DND-41 (cell line): ENCODE data around the gene CTBP1.

ENCODE experiments used
- ATAC-seq: fragments of 200-7000 bp; cut with Tn5 transposase; 3 replicates; pipeline ENCODE4 v1.9.1; 2021; ENCODE audit warnings: low read depth; ENCODE audit not compliant: insufficient read depth
- DNase-seq: peaks from one replicate; pipeline ENCODE4 v3.0.0-alpha.2; 2020
- H2AFZ ChIP-seq: 2 replicates; pipeline ENCODE4 v1.6.0; 2012; ENCODE audit warnings: low read depth, low read length
- H3K27ac ChIP-seq: 2 replicates; pipeline ENCODE4 v1.5.1; 2012; ENCODE audit warnings: low read length, inconsistent platforms
- H3K27me3 ChIP-seq: fragments of 200-600 bp; sonication (generic); 2 replicates; pipeline ENCODE4 v1.6.0; 2012; ENCODE audit warnings: low read length, mild to moderate bottlenecking, inconsistent platforms; ENCODE audit not compliant: insufficient read depth, poor library complexity
- H3K36me3 ChIP-seq: 2 replicates; pipeline ENCODE4 v1.5.1; 2012; ENCODE audit warnings: low read length, inconsistent platforms; ENCODE audit not compliant: insufficient read depth
- H3K4me1 ChIP-seq: 2 replicates; pipeline ENCODE4 v1.5.1; 2012; ENCODE audit warnings: mild to moderate bottlenecking, low read length; ENCODE audit not compliant: insufficient read depth
- H3K4me2 ChIP-seq: 2 replicates; pipeline ENCODE4 v1.6.0; 2012; ENCODE audit warnings: mild to moderate bottlenecking, moderate library complexity, low read length, inconsistent platforms; ENCODE audit not compliant: insufficient read depth
- H3K4me3 ChIP-seq, 2 experiments: fragments of 200-600 bp in 1 of 2; shearing (Covaris generic) in 1 of 2; 2 replicates each; pipeline ENCODE4 v1.5.1; 2012 to 2016; ENCODE audit warnings: inconsistent platforms in 2 of 2, low read length in 2 of 2, mild to moderate bottlenecking in 2 of 2, low read depth in 1 of 2, moderate library complexity in 1 of 2
- H3K79me2 ChIP-seq: 2 replicates; pipeline ENCODE4 v1.6.0; 2012; ENCODE audit warnings: low read length, inconsistent platforms; ENCODE audit not compliant: insufficient read depth
- H3K9ac ChIP-seq: 2 replicates; pipeline ENCODE4 v1.6.0; 2012; ENCODE audit warnings: low read depth, mild to moderate bottlenecking, inconsistent platforms, low read length, moderate library complexity
- H3K9me3 ChIP-seq: 2 replicates; pipeline ENCODE4 v1.5.1; 2012; ENCODE audit warnings: low read length, moderate library complexity, mild to moderate bottlenecking, inconsistent platforms; ENCODE audit not compliant: insufficient read depth, severe bottlenecking
- H4K20me1 ChIP-seq: 2 replicates; pipeline ENCODE4 v1.6.0; 2012; ENCODE audit warnings: low read length; ENCODE audit not compliant: insufficient read depth
- EZH2 ChIP-seq: IDR thresholded peaks from 3 replicates; pipeline ENCODE4 v1.6.1; 2012; ENCODE audit warnings: borderline replicate concordance, low read depth, mild to moderate bottlenecking, moderate library complexity, low read length, inconsistent platforms; ENCODE audit not compliant: severe bottlenecking
- TF ChIP-seq, protein P1 (sequence below): IDR thresholded peaks from 2 replicates; pipeline ENCODE4 v1.5.1; 2012; ENCODE audit warnings: borderline replicate concordance, low read length, moderate library complexity, mild to moderate bottlenecking; ENCODE audit not compliant: poor library complexity, severe bottlenecking; ENCODE audit errors: extremely low read depth

Gene CTBP1

DNA sequence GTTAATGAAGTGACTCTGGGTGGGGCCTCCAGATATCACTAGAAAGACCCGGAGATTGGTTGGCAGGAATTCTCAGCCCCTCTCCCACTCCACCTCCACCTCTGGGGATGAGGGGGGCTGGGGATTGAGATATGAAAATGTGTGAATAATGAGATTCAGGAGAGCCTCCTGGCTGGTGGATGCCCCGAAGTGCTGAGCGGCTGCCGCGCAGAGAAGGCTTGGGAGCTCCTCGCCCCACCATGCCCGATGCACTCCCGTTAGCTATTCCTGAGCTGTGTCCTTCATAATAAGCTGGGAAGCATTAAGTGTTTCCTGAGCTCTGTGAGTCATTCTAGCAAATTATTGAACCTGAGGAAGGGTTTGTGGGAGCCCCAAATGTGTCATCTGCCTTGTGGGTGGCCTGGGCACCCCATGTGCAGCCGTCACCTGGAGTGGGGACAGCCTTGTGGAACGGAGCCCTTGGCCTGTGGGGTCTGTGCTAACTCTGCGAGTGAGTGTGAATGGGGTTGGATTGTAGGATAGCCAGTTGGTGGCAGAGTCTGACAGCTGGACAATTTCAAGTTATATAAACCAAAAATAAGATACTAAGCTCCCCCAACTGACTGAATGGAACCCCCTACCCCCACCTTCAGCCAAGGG, 36.3 kb upstream of the CTBP1 start:
- H3K9ac ChIP-seq, result no peak overlapping the region
- H3K4me2 ChIP-seq, result no peak overlapping the region
- no peak overlapping the region for H3K27ac ChIP-seq
- H3K27me3 ChIP-seq, result no peaks in the 10 kb centered on the region
- H3K79me2 ChIP-seq, result peaks cover 13% of the 10 kb centered on the region
- H3K4me3 ChIP-seq, result no peak overlapping the region
- DNase-seq (no peak), ATAC-seq (no peak)
- H3K36me3 ChIP-seq, result no peaks in the 10 kb centered on the region; the same call in 1 of the 2 replicates
- H3K4me1 ChIP-seq, result peaks cover 9% of the 10 kb centered on the region
- peaks cover 13% of the 10 kb centered on the region for H3K9me3 ChIP-seq
- H4K20me1 ChIP-seq, result 0 out of 2 replicates have a peak, but pooled peaks cover under 1% of the 10 kb centered on the region
- TF ChIP-seq EZH2, result no peak
- TF ChIP-seq, protein P1, sequence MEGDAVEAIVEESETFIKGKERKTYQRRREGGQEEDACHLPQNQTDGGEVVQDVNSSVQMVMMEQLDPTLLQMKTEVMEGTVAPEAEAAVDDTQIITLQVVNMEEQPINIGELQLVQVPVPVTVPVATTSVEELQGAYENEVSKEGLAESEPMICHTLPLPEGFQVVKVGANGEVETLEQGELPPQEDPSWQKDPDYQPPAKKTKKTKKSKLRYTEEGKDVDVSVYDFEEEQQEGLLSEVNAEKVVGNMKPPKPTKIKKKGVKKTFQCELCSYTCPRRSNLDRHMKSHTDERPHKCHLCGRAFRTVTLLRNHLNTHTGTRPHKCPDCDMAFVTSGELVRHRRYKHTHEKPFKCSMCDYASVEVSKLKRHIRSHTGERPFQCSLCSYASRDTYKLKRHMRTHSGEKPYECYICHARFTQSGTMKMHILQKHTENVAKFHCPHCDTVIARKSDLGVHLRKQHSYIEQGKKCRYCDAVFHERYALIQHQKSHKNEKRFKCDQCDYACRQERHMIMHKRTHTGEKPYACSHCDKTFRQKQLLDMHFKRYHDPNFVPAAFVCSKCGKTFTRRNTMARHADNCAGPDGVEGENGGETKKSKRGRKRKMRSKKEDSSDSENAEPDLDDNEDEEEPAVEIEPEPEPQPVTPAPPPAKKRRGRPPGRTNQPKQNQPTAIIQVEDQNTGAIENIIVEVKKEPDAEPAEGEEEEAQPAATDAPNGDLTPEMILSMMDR, result no peak
- H2AFZ ChIP-seq, result no peak overlapping the region

DNA sequence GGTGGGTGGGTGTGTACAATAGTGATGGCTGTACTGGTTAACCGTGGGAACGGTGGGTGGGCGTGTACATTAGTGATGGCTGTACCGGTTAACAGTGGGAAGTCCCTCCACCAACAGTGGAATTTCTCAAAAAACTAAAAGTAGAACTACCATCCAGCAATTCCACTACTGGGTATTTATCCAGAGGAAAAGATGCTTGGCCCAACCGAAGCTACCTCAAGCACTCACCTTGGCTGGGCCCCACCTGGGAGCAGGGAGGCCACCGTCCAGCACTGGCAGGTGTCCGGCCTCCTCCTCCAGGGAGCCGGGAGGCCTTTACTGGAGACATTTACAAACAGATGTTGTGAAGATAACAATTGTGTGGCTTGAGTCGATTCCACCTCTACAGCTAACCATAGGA, 34.8 kb upstream of the CTBP1 start:
- Histone ChIP-seq H3K4me2 (no peak overlapping the region), H3K4me3 (no peak overlapping the region), H3K9me3 (peaks cover 13% of the 10 kb centered on the region), H3K27me3 (no peaks in the 10 kb centered on the region), H2AFZ (no peak overlapping the region), H3K4me1 (peaks cover 4% of the 10 kb centered on the region), H3K9ac (no peak overlapping the region), H3K27ac (no peak overlapping the region), H4K20me1 (no peaks in the 10 kb centered on the region), H3K36me3 (no peaks in the 10 kb centered on the region), H3K79me2 (no peaks in the 10 kb centered on the region)
- TF ChIP-seq, protein P1, result no peak
- TF ChIP-seq EZH2, result no peak
- no peak for DNase-seq
- no peak for ATAC-seq

DNA sequence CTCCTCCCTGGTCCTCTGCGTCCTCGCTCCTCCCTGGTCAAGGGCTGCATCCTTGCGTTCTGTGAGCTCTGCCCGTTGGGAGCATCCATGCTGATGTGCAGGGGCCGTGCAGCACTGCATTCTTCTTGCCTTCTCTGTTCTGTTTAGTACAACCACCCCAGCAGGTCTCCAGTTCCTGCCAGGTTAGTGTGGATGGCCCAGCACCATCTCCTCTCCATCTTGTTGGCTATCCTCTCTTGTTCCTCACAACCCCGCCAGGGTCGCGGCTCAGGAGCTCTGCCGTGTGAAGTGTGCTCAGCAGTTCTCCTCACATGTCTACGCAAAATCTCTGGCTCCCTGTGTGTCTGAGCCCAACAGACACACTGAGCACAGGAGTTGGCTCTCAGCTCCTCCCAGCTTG, 30.3 kb upstream of the CTBP1 start:
- Histone ChIP-seq H3K4me1 (no peaks in the 10 kb centered on the region), H3K79me2 (no peaks in the 10 kb centered on the region), H4K20me1 (no peaks in the 10 kb centered on the region; the same call in 1 of the 2 replicates), H3K27me3 (no peaks in the 10 kb centered on the region), H3K4me2 (no peak overlapping the region), H3K27ac (no peak overlapping the region), H3K36me3 (no peaks in the 10 kb centered on the region), H3K4me3 (no peak overlapping the region), H3K9me3 (no peaks in the 10 kb centered on the region), H2AFZ (no peak overlapping the region), H3K9ac (no peak overlapping the region)
- ATAC-seq (no peak), DNase-seq (no peak)
- TF ChIP-seq, protein P1, result no peak
- TF ChIP-seq EZH2, result no peak
